HCT116 (cell line): ENCODE results near the gene NAA80. TPM values are rescaled to one million over a fixed set of nuclear protein-coding genes. Genes with fewer than 3 reads are reported as not detected.

Source experiments
- ATAC-seq: fragments of 200-7000 bp; cut with Tn5 transposase; 2 replicates; pipeline ENCODE4 v1.9.1; 2020; ENCODE audit warnings: mild to moderate bottlenecking, moderate library complexity
- BruUV-seq: library from RNA; stranded (reverse); fragments of 400-500 nt; replicated peaks from 2 replicates; lab custom pipeline; 2021; lab: Mats Ljungman, UMichigan
- CTCF ChIA-PET: fragments of 300-600 bp; sonication (Branson Sonifier 250); formaldehyde crosslinking; loops from one replicate; lab custom pipeline; 2021; ENCODE audit warnings: antibody characterized with exemption; lab: Charles Lee
- POLR2A ChIA-PET: fragments of 300-600, 350-600 bp; sonication (Branson Sonifier 250); formaldehyde crosslinking; loops from one replicate; lab custom pipeline; 2021; ENCODE audit warnings: antibody characterized with exemption; lab: Charles Lee
- RAD21 ChIA-PET, 2 experiments: fragments of 300-600 bp; sonication (Branson Sonifier 250); formaldehyde crosslinking; loops; one replicate each; lab custom pipeline; 2023; ENCODE audit warnings: low total read pairs in 2 of 2; ENCODE audit not compliant: uncharacterized antibody in 2 of 2, unreplicated experiment in 2 of 2, low non-redundant PET in 1 of 2; lab: Charles Lee
- DNase-seq: peaks from one replicate; pipeline ENCODE4 v3.0.0-alpha.2; 2010; ENCODE audit warnings: low read depth, low spot score
- H2AFZ ChIP-seq: fragments of 200-600 bp; shearing (Covaris generic), sonication (generic); 2 replicates; pipeline ENCODE4 v1.6.1; 2017; ENCODE audit warnings: low read depth, mixed run types, mixed read lengths, antibody characterized with exemption, low read length; ENCODE audit not compliant: poor library complexity, severe bottlenecking
- H3K27ac ChIP-seq: 2 replicates; pipeline ENCODE4 v1.5.1; 2012; ENCODE audit warnings: low read depth, low read length
- H3K27me3 ChIP-seq: fragments of 200-600 bp; sonication (generic); 2 replicates; pipeline ENCODE4 v1.6.1; 2016; ENCODE audit warnings: mixed run types, low read length, mixed read lengths; ENCODE audit not compliant: insufficient read depth
- H3K36me3 ChIP-seq, 2 experiments: fragments of 200-500 bp in 1 of 2; fragments of 200-600 bp in 1 of 2; sonication (Bioruptor generic) in 1 of 2; sonication (generic) in 1 of 2; 2 replicates each; pipeline versions ENCODE4 v1.5.1 to v1.6.1; 2014 to 2016; ENCODE audit warnings: low read length in 2 of 2, inconsistent platforms in 1 of 2, mixed read lengths in 1 of 2, mixed run types in 1 of 2; ENCODE audit not compliant: insufficient read depth in 2 of 2, control insufficient read depth in 1 of 2
- H3K4me1 ChIP-seq, 2 experiments: fragments of 200-600 bp in 1 of 2; sonication (generic) in 1 of 2; 2 replicates each; pipeline versions ENCODE4 v1.5.1 to v1.6.1; 2012 to 2017; ENCODE audit warnings: low read length in 2 of 2, inconsistent platforms in 1 of 2, mild to moderate bottlenecking in 1 of 2, mixed read lengths in 1 of 2, mixed run types in 1 of 2, moderate library complexity in 1 of 2; ENCODE audit not compliant: insufficient read depth in 2 of 2, control insufficient read depth in 1 of 2
- H3K4me2 ChIP-seq: fragments of 200-600 bp; sonication (generic); 2 replicates; pipeline ENCODE4 v1.6.1; 2017; ENCODE audit warnings: mixed run types, low read length, mixed read lengths
- H3K4me3 ChIP-seq, 2 experiments: fragments of 200-600 bp in 1 of 2; sonication (generic) in 1 of 2; replicated peaks in 1 of 2; 2 replicates each; pipeline ENCODE4 v1.5.1; 2011 to 2016; ENCODE audit warnings: low read length in 2 of 2, control low read depth in 1 of 2, low read depth in 1 of 2, mild to moderate bottlenecking in 1 of 2, mixed read lengths in 1 of 2, mixed run types in 1 of 2
- H3K79me2 ChIP-seq: fragments of 200-600 bp; sonication (generic); 2 replicates; pipeline ENCODE4 v1.6.1; 2017; ENCODE audit warnings: mild to moderate bottlenecking, mixed run types, low read length, moderate library complexity, mixed read lengths; ENCODE audit not compliant: insufficient read depth
- H3K9ac ChIP-seq: fragments of 200-600 bp; sonication (generic); 2 replicates; pipeline ENCODE4 v1.6.1; 2016; ENCODE audit warnings: low read length, mixed read lengths
- H3K9me2 ChIP-seq: fragments of 200-600 bp; sonication (generic), shearing (Covaris generic); 2 replicates; pipeline ENCODE4 v1.6.1; 2017; ENCODE audit warnings: mixed run types, mild to moderate bottlenecking, moderate library complexity; ENCODE audit not compliant: insufficient read depth
- H3K9me3 ChIP-seq, 2 experiments: fragments of 200-500 bp in 1 of 2; fragments of 200-600 bp in 1 of 2; sonication (Bioruptor generic) in 1 of 2; sonication (generic) in 1 of 2; 2 replicates each; pipeline ENCODE4 v1.6.1; 2014 to 2017; ENCODE audit warnings: low read length in 2 of 2, mixed read lengths in 2 of 2, inconsistent platforms in 1 of 2, low read depth in 1 of 2, mild to moderate bottlenecking in 1 of 2, mixed run types in 1 of 2, moderate library complexity in 1 of 2; ENCODE audit not compliant: control insufficient read depth in 1 of 2, insufficient read depth in 1 of 2
- H4K20me1 ChIP-seq: fragments of 200-600 bp; sonication (generic), shearing (Covaris generic); 2 replicates; pipeline ENCODE4 v1.6.1; 2017; ENCODE audit warnings: mixed run types, mild to moderate bottlenecking, moderate library complexity; ENCODE audit not compliant: insufficient read depth
- CBX3 ChIP-seq: IDR thresholded peaks from 2 replicates; pipeline ENCODE4 v1.6.1; 2012; ENCODE audit warnings: low read depth
- CEBPB ChIP-seq: IDR thresholded peaks from 2 replicates; pipeline ENCODE4 v1.6.1; 2012; ENCODE audit warnings: low read depth
- CTCF ChIP-seq, 3 experiments: fragments of 200-600 bp in 1 of 3; sonication (generic) in 1 of 3; IDR thresholded peaks in 2 of 3; conservative IDR thresholded peaks in 1 of 3; 2 replicates each; pipeline ENCODE4 v1.5.1; 2012 to 2017; ENCODE audit warnings: low read depth in 2 of 3, low read length in 2 of 3, antibody characterized with exemption in 1 of 3, borderline replicate concordance in 1 of 3, control low read depth in 1 of 3, mild to moderate bottlenecking in 1 of 3, mixed read lengths in 1 of 3, mixed run types in 1 of 3, moderate library complexity in 1 of 3; ENCODE audit not compliant: insufficient read depth in 1 of 3
- EZH2 ChIP-seq: fragments of 200-600 bp; sonication (generic); IDR thresholded peaks from 2 replicates; pipeline ENCODE4 v1.6.1; 2017; ENCODE audit warnings: antibody characterized with exemption, mixed run types
- FOSL1 ChIP-seq: IDR thresholded peaks from 2 replicates; pipeline ENCODE4 v1.6.1; 2012; ENCODE audit warnings: low read depth
- POLR2A ChIP-seq: IDR thresholded peaks from 2 replicates; pipeline ENCODE4 v1.7.0; 2011; ENCODE audit warnings: borderline replicate concordance; ENCODE audit not compliant: insufficient read depth, insufficient read length; ENCODE audit errors: extremely low read depth
- RAD21 ChIP-seq: IDR thresholded peaks from 2 replicates; pipeline ENCODE4 v1.6.1; 2012; ENCODE audit warnings: low read depth, mild to moderate bottlenecking
- SRF ChIP-seq: IDR thresholded peaks from 2 replicates; pipeline ENCODE4 v1.6.1; 2012; ENCODE audit warnings: low read depth
- TCF7L2 ChIP-seq: IDR thresholded peaks from 2 replicates; pipeline ENCODE4 v1.7.0; 2011; ENCODE audit warnings: borderline replicate concordance, inconsistent platforms; ENCODE audit not compliant: insufficient read depth, insufficient read length; ENCODE audit errors: extremely low read depth
- YY1 ChIP-seq: IDR thresholded peaks from 2 replicates; pipeline ENCODE4 v1.6.1; 2011; ENCODE audit warnings: low read length, low read depth, moderate library complexity, mild to moderate bottlenecking; ENCODE audit not compliant: insufficient replicate concordance; ENCODE audit errors: extremely low read depth
- intact Hi-C: fragments of 100-400 bp; cut with micrococcal nuclease; formaldehyde crosslinking; loops from 2 replicates; pipeline ENCODE4 v1.10.0; 2022
- total RNA-seq: library from RNA; stranded (reverse); gene quantifications from one replicate; pipeline ENCODE4 v1.2.1, GENCODE V29; 2021; ENCODE audit not compliant: unreplicated experiment
- TF ChIP-seq, protein P1 (sequence below): IDR thresholded peaks from 2 replicates; pipeline ENCODE4 v1.6.1; 2012

NAA80 gene
- total RNA-seq, 1 experiment from 2014 or later, result 21.3 TPM

DNA sequence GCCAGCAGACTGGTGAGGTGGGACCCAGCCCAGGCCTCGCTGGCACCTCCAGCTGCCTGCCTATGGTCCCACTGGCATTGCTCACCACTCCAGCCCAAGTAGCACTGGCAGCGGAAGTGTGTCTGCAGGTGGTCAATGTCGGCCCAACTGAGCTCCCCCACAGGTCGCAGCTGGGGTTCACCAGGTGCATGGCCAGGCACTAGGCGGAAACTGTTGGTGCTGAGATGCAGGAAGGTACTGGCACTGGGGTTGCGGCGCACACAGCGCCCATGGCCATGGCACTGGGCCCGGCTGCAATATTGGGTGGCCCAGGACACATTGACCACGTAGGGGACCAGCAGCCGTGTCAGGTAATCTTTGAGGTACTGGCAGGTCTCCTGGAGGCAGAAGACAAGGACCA lies 19.0 kb upstream of the NAA80 start:
- ChIA-PET POLR2A (no interaction called here), RAD21 (interaction anchor here in 1 of 2 experiments (0.8 to 1.5 kb wide), 2 partner anchors 19 kb away, joined by 3 to 4 read pairs; partner anchors contain the start of genes HYAL3 and NAA80), CTCF (interaction anchor here (0.7 to 1.6 kb wide), 3 partner anchors 15 to 19 kb away, joined by 3 to 5 read pairs (median 3); partner anchors contain the start of genes HYAL1, HYAL3 and NAA80)
- Histone ChIP-seq H3K4me3 (peak overlapping the region in 1 of 2 experiments; percentile 46; a peak in 2 of 4 replicates), H3K27me3 (no peaks in the 10 kb centered on the region), H2AFZ (no peak overlapping the region), H3K9ac (peak overlapping the region; percentile 65), H4K20me1 (no peaks in the 10 kb centered on the region), H3K4me1 (peaks cover 65 to 94% of the 10 kb centered on the region in 2 experiments), H3K27ac (peak overlapping the region; percentile 98), H3K36me3 (peaks cover 2 to 17% of the 10 kb centered on the region in 2 experiments; a peak in 1 of 4 replicates), H3K9me3 (no peaks in the 10 kb centered on the region), H3K9me2 (no peaks in the 10 kb centered on the region), H3K79me2 (peaks cover 51% of the 10 kb centered on the region), H3K4me2 (peak overlapping the region; percentile 92)
- DNase-seq (no peak), ATAC-seq (no peak)
- intact Hi-C loops, result no loop called here
- no TSS peak for BruUV-seq
- TF ChIP-seq EZH2 (no peak), RAD21 (no peak), FOSL1 (no peak), SRF (no peak)
- TF ChIP-seq, protein P1, sequence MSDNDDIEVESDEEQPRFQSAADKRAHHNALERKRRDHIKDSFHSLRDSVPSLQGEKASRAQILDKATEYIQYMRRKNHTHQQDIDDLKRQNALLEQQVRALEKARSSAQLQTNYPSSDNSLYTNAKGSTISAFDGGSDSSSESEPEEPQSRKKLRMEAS, result no peak

- peak; percentile 31 for ATAC-seq
- intact Hi-C loops, result no loop called here
- H2AFZ ChIP-seq, result no peak overlapping the region
- CTCF ChIA-PET, result interaction anchor here (0.9 to 1.6 kb wide), 5 partner anchors 14 to 122 kb away, joined by 3 to 5 read pairs (median 3); partner anchors contain the start of genes HYAL1, HYAL3 and NAA80
- TF ChIP-seq POLR2A (no peak), RAD21 (no peak), CTCF (IDR thresholded peaks at IDR 0.05 in 2 of 3, conservative IDR thresholded peaks at IDR 0.05 in 1 of 3; ENCODE audit: borderline replicate concordance in 1 of 3, insufficient read depth in 1 of 3, low read depth in 2 of 3, low read length in 2 of 3) (no peak), CEBPB (no peak), YY1 (no peak), TCF7L2 (peak; percentile 84), EZH2 (no peak), CBX3 (no peak)
- TF ChIP-seq, all 23 proteins: peak for 1
- H3K4me3 ChIP-seq, result peak overlapping the region; percentile 8 to 46
- DNase-seq, result peak; percentile 58
- H3K4me1 ChIP-seq, result peaks cover 59 to 88% of the 10 kb centered on the region in 2 experiments
- peak overlapping the region; percentile 65 for H3K9ac ChIP-seq
- H3K9me3 ChIP-seq, result no peaks in the 10 kb centered on the region
- RAD21 ChIA-PET, result interaction anchor here (0.8 to 1.5 kb wide), 3 partner anchors 18 to 20 kb away, joined by 3 to 4 read pairs (median 3); partner anchors contain the start of genes HYAL3 (in 2 of the 2) and NAA80 (in 2 of the 2)
- peak overlapping the region; percentile 92 for H3K4me2 ChIP-seq
- BruUV-seq, result no TSS peak
- peaks cover 51% of the 10 kb centered on the region for H3K79me2 ChIP-seq
- peaks cover 2 to 17% of the 10 kb centered on the region in 2 experiments; a peak in 1 of 4 replicates for H3K36me3 ChIP-seq
- H4K20me1 ChIP-seq, result no peaks in the 10 kb centered on the region
- no peaks in the 10 kb centered on the region for H3K27me3 ChIP-seq
- POLR2A ChIA-PET, result interaction anchor here (0.9 to 1.2 kb wide), 7 partner anchors 11 to 38 kb away, joined by 3 to 8 read pairs (median 4); partner anchors contain the start of genes HYAL1, HYAL3, IFRD2 and NAA80
- peak overlapping the region; percentile 98 for H3K27ac ChIP-seq
- H3K9me2 ChIP-seq, result no peaks in the 10 kb centered on the region
These were observed 18.1 kb upstream of the NAA80 start for GRCh38 chr3:50317300-50317699.
